ENCODE measurements around the gene NIF3L1.
A peak's percentile ranks its signal among the peaks of the same experiment; 100 is the strongest.
"Not testable (repeated sequence)": the region's sequence is repeated elsewhere in the genome, so short reads cannot be mapped to it uniquely, and the experiment has no call there.

Gene NIF3L1

GRCh38 chr2:200877443-200877842, 11.7 kb upstream of the NIF3L1 start:
- FAIRE-seq = no peak

- peak; percentile 65 for FAIRE-seq
Measured at GRCh38 chr2:200878289-200878880, 10.8 kb upstream of the NIF3L1 start.

- not testable (repeated sequence) for FAIRE-seq
Measured at GRCh38 chr2:200881715-200882249, 7.4 kb upstream of the NIF3L1 start.

GRCh38 chr2:200899482-200899881, 10.3 kb downstream of the NIF3L1 start:
- no peak for FAIRE-seq

- peak; percentile 98 for FAIRE-seq
Measured at GRCh38 chr2:200901459-200902072, 12.4 kb downstream of the NIF3L1 start.

- FAIRE-seq = peak; percentile 82
Measured at GRCh38 chr2:200905618-200906296, 16.6 kb downstream of the NIF3L1 start.

GRCh38 chr2:200909958-200910357, 20.8 kb downstream of the NIF3L1 start:
- no peak for FAIRE-seq

GRCh38 chr2:200913654-200914053, 24.5 kb downstream of the NIF3L1 start:
- FAIRE-seq = no peak

GRCh38 chr2:200922439-200922838, 33.3 kb downstream of the NIF3L1 start:
- no peak for FAIRE-seq

- FAIRE-seq = no peak
Measured at GRCh38 chr2:200929334-200930249, 40.4 kb downstream of the NIF3L1 start.

GRCh38 chr2:200930947-200931626, 41.9 kb downstream of the NIF3L1 start:
- FAIRE-seq = peak; percentile 81

GRCh38 chr2:200939832-200940231, 50.7 kb downstream of the NIF3L1 start:
- FAIRE-seq = no peak

GRCh38 chr2:200943527-200944105, 54.4 kb downstream of the NIF3L1 start:
- no peak for FAIRE-seq

- FAIRE-seq = no peak
Measured at GRCh38 chr2:200944467-200945394, 55.6 kb downstream of the NIF3L1 start.

- no peak for FAIRE-seq
Measured at GRCh38 chr2:200945395-200945729, 56.2 kb downstream of the NIF3L1 start.

- FAIRE-seq = no peak
Measured at GRCh38 chr2:200950378-200950777, 61.2 kb downstream of the NIF3L1 start.

All from G401.6 (cell line).